ENCODE measurements around the gene XXYLT1.
A peak's percentile ranks its signal among the peaks of the same experiment; 100 is the strongest.

Gene XXYLT1

GRCh38 chr3:195149292-195150030 lies 121.5 kb downstream of the XXYLT1 start:
- DNase-seq, result no peak

GRCh38 chr3:195148549-195148948 lies 122.4 kb downstream of the XXYLT1 start:
- DNase-seq, result peak; percentile 63

GRCh38 chr3:195147649-195148080 lies 123.3 kb downstream of the XXYLT1 start:
- peak; percentile 52 for DNase-seq

GRCh38 chr3:195146131-195146530 lies 124.8 kb downstream of the XXYLT1 start:
- DNase-seq, result no peak

GRCh38 chr3:195145579-195145978 lies 125.4 kb downstream of the XXYLT1 start:
- no peak for DNase-seq

- no peak for DNase-seq
Observed at GRCh38 chr3:195143221-195143620, 127.7 kb downstream of the XXYLT1 start.

GRCh38 chr3:195142519-195142918 lies 128.4 kb downstream of the XXYLT1 start:
- DNase-seq, result no peak

GRCh38 chr3:195140816-195141793 lies 129.9 kb downstream of the XXYLT1 start:
- DNase-seq, result no peak

GRCh38 chr3:195140410-195140809 lies 130.5 kb downstream of the XXYLT1 start:
- DNase-seq, result no peak

GRCh38 chr3:195139876-195140240 lies 131.1 kb downstream of the XXYLT1 start:
- no peak for DNase-seq

GRCh38 chr3:195139091-195139875 lies 131.7 kb downstream of the XXYLT1 start:
- DNase-seq, result no peak

- no peak for DNase-seq
Observed at GRCh38 chr3:195137638-195138588, 133.0 kb downstream of the XXYLT1 start.

- no peak for DNase-seq
Observed at GRCh38 chr3:195135917-195136316, 135.0 kb downstream of the XXYLT1 start.

- DNase-seq, result no peak
Observed at GRCh38 chr3:195134431-195134830, 136.5 kb downstream of the XXYLT1 start.

GRCh38 chr3:195133462-195133861 lies 137.5 kb downstream of the XXYLT1 start:
- no peak for DNase-seq

- no peak for DNase-seq
Observed at GRCh38 chr3:195133013-195133412, 137.9 kb downstream of the XXYLT1 start.

- DNase-seq, result no peak
Observed at GRCh38 chr3:195131176-195131575, 139.8 kb downstream of the XXYLT1 start.

- no peak for DNase-seq
Observed at GRCh38 chr3:195129644-195130492, 141.1 kb downstream of the XXYLT1 start.

- no peak for DNase-seq
Observed at GRCh38 chr3:195129072-195129643, 141.8 kb downstream of the XXYLT1 start.

GRCh38 chr3:195128255-195129071 lies 142.5 kb downstream of the XXYLT1 start:
- DNase-seq, result no peak

Measured in KG1 (cell line).